ENCODE data around the gene PAN3. TPM values are rescaled to one million over a fixed set of nuclear protein-coding genes. Genes with fewer than 3 reads are reported as not detected.

PAN3 gene
- total RNA-seq, 1 donor from 2014 or later, result 15.5 TPM

DNA sequence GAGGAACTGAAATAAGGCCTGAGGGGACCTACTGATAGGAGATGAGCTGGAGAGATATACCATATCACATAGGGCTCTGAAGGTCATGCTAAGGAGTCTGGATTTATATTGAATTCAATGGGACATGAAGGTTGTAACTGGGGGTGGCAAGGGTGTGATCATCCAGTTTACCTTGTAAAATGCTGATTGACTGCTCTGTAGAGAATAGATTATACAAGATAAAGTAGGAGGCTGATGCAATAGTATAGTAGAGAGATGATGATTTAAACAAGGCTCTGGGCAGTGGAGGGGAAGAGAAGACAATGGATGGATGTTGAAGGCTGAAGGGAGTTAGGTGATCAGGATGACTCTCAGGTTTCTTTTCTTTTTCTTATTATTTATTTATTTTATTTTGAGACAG lies 18.0 kb upstream of the PAN3 start:
- H3K4me3 ChIP-seq (ENCODE audit: low read depth, low read length), result no peak overlapping the region
- TF ChIP-seq, protein P1, sequence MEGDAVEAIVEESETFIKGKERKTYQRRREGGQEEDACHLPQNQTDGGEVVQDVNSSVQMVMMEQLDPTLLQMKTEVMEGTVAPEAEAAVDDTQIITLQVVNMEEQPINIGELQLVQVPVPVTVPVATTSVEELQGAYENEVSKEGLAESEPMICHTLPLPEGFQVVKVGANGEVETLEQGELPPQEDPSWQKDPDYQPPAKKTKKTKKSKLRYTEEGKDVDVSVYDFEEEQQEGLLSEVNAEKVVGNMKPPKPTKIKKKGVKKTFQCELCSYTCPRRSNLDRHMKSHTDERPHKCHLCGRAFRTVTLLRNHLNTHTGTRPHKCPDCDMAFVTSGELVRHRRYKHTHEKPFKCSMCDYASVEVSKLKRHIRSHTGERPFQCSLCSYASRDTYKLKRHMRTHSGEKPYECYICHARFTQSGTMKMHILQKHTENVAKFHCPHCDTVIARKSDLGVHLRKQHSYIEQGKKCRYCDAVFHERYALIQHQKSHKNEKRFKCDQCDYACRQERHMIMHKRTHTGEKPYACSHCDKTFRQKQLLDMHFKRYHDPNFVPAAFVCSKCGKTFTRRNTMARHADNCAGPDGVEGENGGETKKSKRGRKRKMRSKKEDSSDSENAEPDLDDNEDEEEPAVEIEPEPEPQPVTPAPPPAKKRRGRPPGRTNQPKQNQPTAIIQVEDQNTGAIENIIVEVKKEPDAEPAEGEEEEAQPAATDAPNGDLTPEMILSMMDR (conservative IDR thresholded peaks at IDR 0.05; ENCODE audit: low read depth, low read length), result no peak
- no peak for DNase-seq (ENCODE audit: low read depth)

DNA sequence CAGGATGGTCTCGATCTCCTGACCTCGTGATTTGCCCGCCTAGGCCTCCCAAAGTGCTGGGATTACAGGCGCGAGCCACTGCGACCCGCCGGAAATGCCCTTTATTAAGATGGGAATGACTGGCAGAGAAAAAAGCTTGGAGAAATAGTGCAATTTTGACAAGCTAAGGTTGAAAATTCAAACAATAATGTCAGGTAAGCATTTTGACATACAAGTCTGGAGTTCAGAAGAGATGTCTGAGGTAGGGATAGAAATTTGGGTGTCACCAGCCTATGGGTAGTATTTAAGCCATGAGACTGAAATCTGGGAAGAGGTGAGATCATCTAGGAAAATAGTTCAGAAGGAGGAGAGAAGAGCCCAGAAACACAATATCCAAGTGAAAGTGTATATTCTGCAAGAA lies 17.1 kb upstream of the PAN3 start:
- no peak overlapping the region for H3K4me3 ChIP-seq (ENCODE audit: low read depth, low read length)
- DNase-seq (ENCODE audit: low read depth), result no peak
- TF ChIP-seq, protein P1 (conservative IDR thresholded peaks at IDR 0.05; ENCODE audit: low read depth, low read length), result no peak

DNA sequence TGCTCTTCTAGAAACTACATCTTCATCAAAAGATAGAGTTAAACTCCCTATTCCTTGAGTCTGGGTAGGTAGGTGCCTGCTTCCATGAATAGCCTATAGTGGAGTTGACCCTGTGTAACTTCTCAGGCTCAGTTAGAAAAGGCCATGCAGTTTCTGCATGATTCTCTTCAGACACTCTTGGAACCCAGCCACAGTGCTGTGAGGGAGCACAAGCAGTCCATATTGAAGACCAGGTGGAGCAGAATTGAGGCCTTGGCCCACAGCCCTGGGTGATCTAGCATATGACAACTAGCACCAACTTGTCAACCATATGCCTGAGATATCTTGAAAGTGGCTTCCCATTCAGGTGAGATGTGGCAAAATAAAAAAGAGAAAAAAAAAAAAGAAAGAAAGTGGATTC lies 10.3 kb upstream of the PAN3 start:
- TF ChIP-seq, protein P1 (conservative IDR thresholded peaks at IDR 0.05; ENCODE audit: low read depth, low read length), result no peak
- DNase-seq (ENCODE audit: low read depth), result no peak
- no peak overlapping the region for H3K4me3 ChIP-seq (ENCODE audit: low read depth, low read length)

DNA sequence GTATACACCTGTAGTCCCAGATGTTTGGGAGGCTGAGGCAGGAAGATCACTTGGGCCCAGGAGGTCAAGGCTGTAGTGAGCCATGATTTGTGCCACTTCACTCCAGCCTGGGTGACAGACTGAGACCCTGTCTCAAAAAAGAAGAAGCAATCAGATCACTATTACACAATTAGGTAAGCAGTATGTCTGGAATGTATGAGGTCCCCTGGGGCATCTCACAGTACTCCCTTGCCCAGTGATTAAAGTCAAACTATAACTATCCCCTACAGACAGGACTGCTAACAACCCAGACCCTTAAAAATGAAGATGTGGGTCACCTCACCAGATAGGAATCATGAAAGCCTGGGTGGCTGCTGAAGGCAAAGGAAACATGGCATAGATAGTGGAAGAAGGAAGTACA lies 9.4 kb upstream of the PAN3 start:
- DNase-seq (ENCODE audit: low read depth), result no peak
- TF ChIP-seq, protein P1 (conservative IDR thresholded peaks at IDR 0.05; ENCODE audit: low read depth, low read length), result no peak
- H3K4me3 ChIP-seq (ENCODE audit: low read depth, low read length), result no peak overlapping the region

DNA sequence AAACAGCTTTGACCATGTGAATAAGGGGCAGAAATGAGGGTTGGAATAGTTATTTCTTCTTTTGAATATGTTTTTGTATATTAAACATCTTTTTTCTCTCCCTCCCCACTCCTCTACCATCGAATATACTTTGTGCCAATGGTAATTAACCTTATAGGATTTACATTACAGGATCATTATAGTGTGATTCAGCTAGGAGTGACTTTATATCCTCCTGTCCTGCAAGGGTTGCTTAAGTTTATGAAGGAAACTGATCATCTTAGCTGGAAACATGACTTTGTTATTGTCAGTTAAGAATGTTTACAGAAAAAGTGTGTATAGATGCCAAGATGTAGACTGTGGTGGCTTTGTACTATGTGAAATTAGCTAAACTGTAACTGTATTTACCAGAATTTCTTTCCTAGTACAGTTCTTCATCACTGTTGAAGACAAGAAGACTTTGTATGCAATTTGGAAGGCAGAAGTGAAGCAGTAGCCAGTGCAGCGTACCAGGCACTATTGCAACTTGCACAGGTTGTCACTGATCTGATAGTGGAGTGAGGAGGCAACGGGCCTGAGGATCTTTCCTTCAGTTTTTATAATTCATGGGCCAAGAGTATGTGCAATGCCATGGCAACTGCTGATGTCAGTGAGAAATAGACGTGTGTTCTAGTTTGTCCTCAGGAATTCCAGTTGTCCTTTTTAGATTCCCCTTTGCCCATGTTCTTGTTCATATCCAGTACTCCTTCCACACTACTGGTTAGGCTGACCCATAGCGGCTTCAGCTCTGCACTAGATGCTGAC lies 8.2 kb upstream of the PAN3 start:
- no peak overlapping the region for H3K4me3 ChIP-seq (ENCODE audit: low read depth, low read length)
- no peak for DNase-seq (ENCODE audit: low read depth)
- TF ChIP-seq, protein P1 (conservative IDR thresholded peaks at IDR 0.05; ENCODE audit: low read depth, low read length), result no peak

DNA sequence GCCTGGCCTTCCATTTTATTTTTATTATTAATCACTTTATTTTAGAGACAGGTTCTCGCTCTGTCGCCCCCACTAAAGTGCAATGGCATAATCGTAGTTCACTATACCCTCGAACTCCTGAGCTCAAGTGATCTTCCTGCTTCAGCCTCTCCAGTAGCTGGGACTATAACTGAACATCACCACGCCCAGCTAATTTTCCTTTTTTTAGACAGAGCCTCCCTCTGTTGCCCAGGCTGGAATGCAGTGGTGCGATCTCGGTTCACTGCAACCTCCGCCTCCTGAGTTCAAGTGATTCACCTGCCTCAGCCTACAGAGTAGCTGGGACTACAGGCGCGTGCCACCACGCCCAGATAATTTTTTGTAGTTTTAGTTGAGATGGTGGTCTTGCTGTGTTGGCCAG lies 6.7 kb upstream of the PAN3 start:
- no peak overlapping the region for H3K4me3 ChIP-seq (ENCODE audit: low read depth, low read length)
- TF ChIP-seq, protein P1 (conservative IDR thresholded peaks at IDR 0.05; ENCODE audit: low read depth, low read length), result no peak
- DNase-seq (ENCODE audit: low read depth), result no peak

DNA sequence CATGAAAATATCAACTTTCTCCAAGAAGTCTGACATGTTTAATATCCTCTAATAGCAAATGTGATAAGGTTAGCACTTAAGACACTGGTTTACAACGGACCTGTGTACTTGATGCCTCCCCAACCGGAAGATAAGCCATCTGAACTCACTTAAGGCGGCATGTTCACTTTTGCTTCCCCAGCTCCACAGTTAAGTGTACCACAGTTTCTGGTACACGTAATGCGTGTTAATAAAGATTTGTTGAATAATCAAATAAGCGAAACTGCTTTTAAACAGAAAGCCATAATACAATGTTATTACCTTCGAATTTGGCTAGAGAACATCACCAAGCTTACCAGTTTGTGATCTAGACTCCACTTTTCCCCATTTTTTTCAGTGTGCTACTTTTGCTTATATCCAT lies 1.4 kb upstream of the PAN3 start:
- TF ChIP-seq, protein P1 (conservative IDR thresholded peaks at IDR 0.05; ENCODE audit: low read depth, low read length), result no peak
- peak overlapping the region; percentile 80 for H3K4me3 ChIP-seq (ENCODE audit: low read depth, low read length)
- DNase-seq (ENCODE audit: low read depth), result no peak
